HCT116 (cell line): ENCODE measurements around the gene SERINC4. TPM values are rescaled to one million over a fixed set of nuclear protein-coding genes. Genes with fewer than 3 reads are reported as not detected.
A peak's percentile ranks its signal among the peaks of the same experiment; 100 is the strongest.
"Not testable (repeated sequence)": the region's sequence is repeated elsewhere in the genome, so short reads cannot be mapped to it uniquely, and the experiment has no call there.

Experiments used
- ATAC-seq: fragments of 200-7000 bp; cut with Tn5 transposase; 2 replicates; pipeline ENCODE4 v1.9.1; 2020; ENCODE audit warnings: mild to moderate bottlenecking, moderate library complexity
- BruUV-seq: library from RNA; stranded (reverse); fragments of 400-500 nt; replicated peaks from 2 replicates; lab custom pipeline; 2021; lab: Mats Ljungman, UMichigan
- CTCF ChIA-PET: fragments of 300-600 bp; sonication (Branson Sonifier 250); formaldehyde crosslinking; loops from one replicate; lab custom pipeline; 2021; ENCODE audit warnings: antibody characterized with exemption; lab: Charles Lee
- POLR2A ChIA-PET: fragments of 300-600, 350-600 bp; sonication (Branson Sonifier 250); formaldehyde crosslinking; loops from one replicate; lab custom pipeline; 2021; ENCODE audit warnings: antibody characterized with exemption; lab: Charles Lee
- RAD21 ChIA-PET, 2 experiments: fragments of 300-600 bp; sonication (Branson Sonifier 250); formaldehyde crosslinking; loops; one replicate each; lab custom pipeline; 2023; ENCODE audit warnings: low total read pairs in 2 of 2; ENCODE audit not compliant: uncharacterized antibody in 2 of 2, unreplicated experiment in 2 of 2, low non-redundant PET in 1 of 2; lab: Charles Lee
- DNase-seq: peaks from one replicate; pipeline ENCODE4 v3.0.0-alpha.2; 2010; ENCODE audit warnings: low read depth, low spot score
- H2AFZ ChIP-seq: fragments of 200-600 bp; shearing (Covaris generic), sonication (generic); 2 replicates; pipeline ENCODE4 v1.6.1; 2017; ENCODE audit warnings: low read depth, mixed run types, mixed read lengths, antibody characterized with exemption, low read length; ENCODE audit not compliant: poor library complexity, severe bottlenecking
- H3K27ac ChIP-seq: 2 replicates; pipeline ENCODE4 v1.5.1; 2012; ENCODE audit warnings: low read depth, low read length
- H3K27me3 ChIP-seq: fragments of 200-600 bp; sonication (generic); 2 replicates; pipeline ENCODE4 v1.6.1; 2016; ENCODE audit warnings: mixed run types, low read length, mixed read lengths; ENCODE audit not compliant: insufficient read depth
- H3K36me3 ChIP-seq, 2 experiments: fragments of 200-500 bp in 1 of 2; fragments of 200-600 bp in 1 of 2; sonication (Bioruptor generic) in 1 of 2; sonication (generic) in 1 of 2; 2 replicates each; pipeline versions ENCODE4 v1.5.1 to v1.6.1; 2014 to 2016; ENCODE audit warnings: low read length in 2 of 2, inconsistent platforms in 1 of 2, mixed read lengths in 1 of 2, mixed run types in 1 of 2; ENCODE audit not compliant: insufficient read depth in 2 of 2, control insufficient read depth in 1 of 2
- H3K4me1 ChIP-seq, 2 experiments: fragments of 200-600 bp in 1 of 2; sonication (generic) in 1 of 2; 2 replicates each; pipeline versions ENCODE4 v1.5.1 to v1.6.1; 2012 to 2017; ENCODE audit warnings: low read length in 2 of 2, inconsistent platforms in 1 of 2, mild to moderate bottlenecking in 1 of 2, mixed read lengths in 1 of 2, mixed run types in 1 of 2, moderate library complexity in 1 of 2; ENCODE audit not compliant: insufficient read depth in 2 of 2, control insufficient read depth in 1 of 2
- H3K4me2 ChIP-seq: fragments of 200-600 bp; sonication (generic); 2 replicates; pipeline ENCODE4 v1.6.1; 2017; ENCODE audit warnings: mixed run types, low read length, mixed read lengths
- H3K4me3 ChIP-seq, 2 experiments: fragments of 200-600 bp in 1 of 2; sonication (generic) in 1 of 2; replicated peaks in 1 of 2; 2 replicates each; pipeline ENCODE4 v1.5.1; 2011 to 2016; ENCODE audit warnings: low read length in 2 of 2, control low read depth in 1 of 2, low read depth in 1 of 2, mild to moderate bottlenecking in 1 of 2, mixed read lengths in 1 of 2, mixed run types in 1 of 2
- H3K79me2 ChIP-seq: fragments of 200-600 bp; sonication (generic); 2 replicates; pipeline ENCODE4 v1.6.1; 2017; ENCODE audit warnings: mild to moderate bottlenecking, mixed run types, low read length, moderate library complexity, mixed read lengths; ENCODE audit not compliant: insufficient read depth
- H3K9ac ChIP-seq: fragments of 200-600 bp; sonication (generic); 2 replicates; pipeline ENCODE4 v1.6.1; 2016; ENCODE audit warnings: low read length, mixed read lengths
- H3K9me2 ChIP-seq: fragments of 200-600 bp; sonication (generic), shearing (Covaris generic); 2 replicates; pipeline ENCODE4 v1.6.1; 2017; ENCODE audit warnings: mixed run types, mild to moderate bottlenecking, moderate library complexity; ENCODE audit not compliant: insufficient read depth
- H3K9me3 ChIP-seq, 2 experiments: fragments of 200-500 bp in 1 of 2; fragments of 200-600 bp in 1 of 2; sonication (Bioruptor generic) in 1 of 2; sonication (generic) in 1 of 2; 2 replicates each; pipeline ENCODE4 v1.6.1; 2014 to 2017; ENCODE audit warnings: low read length in 2 of 2, mixed read lengths in 2 of 2, inconsistent platforms in 1 of 2, low read depth in 1 of 2, mild to moderate bottlenecking in 1 of 2, mixed run types in 1 of 2, moderate library complexity in 1 of 2; ENCODE audit not compliant: control insufficient read depth in 1 of 2, insufficient read depth in 1 of 2
- H4K20me1 ChIP-seq: fragments of 200-600 bp; sonication (generic), shearing (Covaris generic); 2 replicates; pipeline ENCODE4 v1.6.1; 2017; ENCODE audit warnings: mixed run types, mild to moderate bottlenecking, moderate library complexity; ENCODE audit not compliant: insufficient read depth
- CTCF ChIP-seq, 3 experiments: fragments of 200-600 bp in 1 of 3; sonication (generic) in 1 of 3; IDR thresholded peaks in 2 of 3; conservative IDR thresholded peaks in 1 of 3; 2 replicates each; pipeline ENCODE4 v1.5.1; 2012 to 2017; ENCODE audit warnings: low read depth in 2 of 3, low read length in 2 of 3, antibody characterized with exemption in 1 of 3, borderline replicate concordance in 1 of 3, control low read depth in 1 of 3, mild to moderate bottlenecking in 1 of 3, mixed read lengths in 1 of 3, mixed run types in 1 of 3, moderate library complexity in 1 of 3; ENCODE audit not compliant: insufficient read depth in 1 of 3
- POLR2AphosphoS5 ChIP-seq: IDR thresholded peaks from 2 replicates; pipeline ENCODE4 v1.6.1; 2011; ENCODE audit warnings: mild to moderate bottlenecking, low read depth, low read length, moderate library complexity
- TCF7L2 ChIP-seq: IDR thresholded peaks from 2 replicates; pipeline ENCODE4 v1.7.0; 2011; ENCODE audit warnings: borderline replicate concordance, inconsistent platforms; ENCODE audit not compliant: insufficient read depth, insufficient read length; ENCODE audit errors: extremely low read depth
- intact Hi-C: fragments of 100-400 bp; cut with micrococcal nuclease; formaldehyde crosslinking; loops from 2 replicates; pipeline ENCODE4 v1.10.0; 2022
- total RNA-seq: library from RNA; stranded (reverse); gene quantifications from one replicate; pipeline ENCODE4 v1.2.1, GENCODE V29; 2021; ENCODE audit not compliant: unreplicated experiment

Gene SERINC4
- total RNA-seq, 1 experiment from 2014 or later = 0.12 TPM

- TF ChIP-seq CTCF (IDR thresholded peaks at IDR 0.05 in 2 of 3, conservative IDR thresholded peaks at IDR 0.05 in 1 of 3; ENCODE audit: borderline replicate concordance in 1 of 3, insufficient read depth in 1 of 3, low read depth in 2 of 3, low read length in 2 of 3) = no peak
- TF ChIP-seq POLR2AphosphoS5 = no peak
Observed at GRCh38 chr15:43748376-43748775, 51.6 kb downstream of the SERINC4 start (continued).

GRCh38 chr15:43746903-43747309 lies 53.1 kb downstream of the SERINC4 start:
- DNase-seq = peak; percentile 13
- H3K27ac ChIP-seq = peak overlapping the region; percentile 75
- peaks cover 56% of the 10 kb centered on the region for H3K79me2 ChIP-seq
- H3K9me3 ChIP-seq, H4K20me1 ChIP-seq, RAD21 ChIA-PET, intact Hi-C loops, H2AFZ ChIP-seq, CTCF ChIA-PET, H3K27me3 ChIP-seq, BruUV-seq, H3K9me2 ChIP-seq: not testable (repeated sequence)
- POLR2A ChIA-PET = interaction anchor here (1.1 to 1.6 kb wide), 2 partner anchors 8 to 30 kb away, joined by 4 to 6 read pairs; partner anchors contain the start of gene ELL3
- peak overlapping the region; percentile 93 for H3K9ac ChIP-seq
- H3K36me3 ChIP-seq = peaks cover 9 to 13% of the 10 kb centered on the region in 2 experiments
- peak; percentile 61 for TF ChIP-seq TCF7L2
- H3K4me2 ChIP-seq = peak overlapping the region; percentile 91
- H3K4me3 ChIP-seq = peak overlapping the region; percentile 78 to 84
- H3K4me1 ChIP-seq = peaks cover 3 to 14% of the 10 kb centered on the region in 2 experiments; a peak in 2 of 4 replicates
- peak; percentile 21 for ATAC-seq
